Measurements from ENCODE around the gene KRTAP1-3.
"Not testable (repeated sequence)": the region's sequence is repeated elsewhere in the genome, so short reads cannot be mapped to it uniquely, and the experiment has no call there.

The KRTAP1-3 gene, protein sequence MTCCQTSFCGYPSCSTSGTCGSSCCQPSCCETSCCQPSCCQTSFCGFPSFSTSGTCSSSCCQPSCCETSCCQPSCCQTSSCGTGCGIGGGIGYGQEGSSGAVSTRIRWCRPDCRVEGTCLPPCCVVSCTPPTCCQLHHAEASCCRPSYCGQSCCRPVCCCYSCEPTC

GRCh38 chr17:41034346-41034935 is at the start of gene KRTAP1-3:
Gene KRTAP1-3, minus strand, starts transcription at chr17:41034874. Its CDS starts 53 bp downstream, at chr17:41034821.
- not testable (repeated sequence) for DNase-seq (ENCODE audit: low spot score)

GRCh38 chr17:41084100-41084856 is 49.6 kb upstream of the KRTAP1-3 start, which contains the start of gene KRTAP4-7:
Gene KRTAP4-7, plus strand, starts transcription at chr17:41084150. Its CDS starts 57 bp downstream, at chr17:41084207.
- DNase-seq (ENCODE audit: low spot score) = not testable (repeated sequence)

DNA sequence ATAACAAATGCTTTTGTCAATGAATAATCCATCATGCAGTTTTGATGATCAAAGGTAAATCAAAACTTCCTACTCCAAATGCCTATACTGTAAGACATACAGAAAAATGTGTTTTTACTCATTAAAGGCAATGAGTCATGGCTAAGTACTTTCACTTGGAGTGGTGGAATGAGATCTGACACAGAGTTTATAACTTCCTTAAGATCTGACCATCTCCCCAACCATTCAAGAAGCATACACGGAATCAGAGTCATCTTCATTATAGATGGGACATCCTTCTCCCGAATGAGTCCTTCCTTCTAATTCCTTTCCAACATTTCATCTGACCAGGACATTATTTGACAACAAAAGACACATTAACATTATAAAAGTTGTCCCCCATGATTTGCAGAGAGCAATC is 48.8 kb upstream of the KRTAP1-3 start:
- DNase-seq (ENCODE audit: low spot score) = not testable (repeated sequence)

DNA sequence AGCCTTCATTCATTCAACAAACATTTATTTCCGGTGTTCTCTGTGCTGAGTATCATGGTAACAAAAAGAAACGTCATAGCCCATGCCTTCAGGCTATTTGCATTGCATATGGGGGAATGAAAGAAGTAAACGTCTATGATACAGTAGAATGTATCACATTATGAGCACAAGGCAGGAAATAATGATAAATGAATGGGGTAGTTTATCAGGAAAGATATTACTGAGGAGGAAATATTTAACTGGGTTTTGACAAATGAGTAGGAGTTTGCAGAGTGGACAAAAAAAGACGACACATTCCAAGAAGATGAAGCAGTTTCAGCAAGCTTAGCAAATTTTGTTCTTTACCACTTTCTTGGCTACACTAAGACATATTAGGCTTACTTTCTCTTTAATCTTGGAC is 48.0 kb upstream of the KRTAP1-3 start:
- DNase-seq (ENCODE audit: low spot score) = no peak

- no peak for DNase-seq (ENCODE audit: low spot score)
Observed at GRCh38 chr17:41076788-41077187, 42.1 kb upstream of the KRTAP1-3 start.

- DNase-seq (ENCODE audit: low spot score) = no peak
Observed at GRCh38 chr17:41073676-41074075, 39.0 kb upstream of the KRTAP1-3 start.

DNA sequence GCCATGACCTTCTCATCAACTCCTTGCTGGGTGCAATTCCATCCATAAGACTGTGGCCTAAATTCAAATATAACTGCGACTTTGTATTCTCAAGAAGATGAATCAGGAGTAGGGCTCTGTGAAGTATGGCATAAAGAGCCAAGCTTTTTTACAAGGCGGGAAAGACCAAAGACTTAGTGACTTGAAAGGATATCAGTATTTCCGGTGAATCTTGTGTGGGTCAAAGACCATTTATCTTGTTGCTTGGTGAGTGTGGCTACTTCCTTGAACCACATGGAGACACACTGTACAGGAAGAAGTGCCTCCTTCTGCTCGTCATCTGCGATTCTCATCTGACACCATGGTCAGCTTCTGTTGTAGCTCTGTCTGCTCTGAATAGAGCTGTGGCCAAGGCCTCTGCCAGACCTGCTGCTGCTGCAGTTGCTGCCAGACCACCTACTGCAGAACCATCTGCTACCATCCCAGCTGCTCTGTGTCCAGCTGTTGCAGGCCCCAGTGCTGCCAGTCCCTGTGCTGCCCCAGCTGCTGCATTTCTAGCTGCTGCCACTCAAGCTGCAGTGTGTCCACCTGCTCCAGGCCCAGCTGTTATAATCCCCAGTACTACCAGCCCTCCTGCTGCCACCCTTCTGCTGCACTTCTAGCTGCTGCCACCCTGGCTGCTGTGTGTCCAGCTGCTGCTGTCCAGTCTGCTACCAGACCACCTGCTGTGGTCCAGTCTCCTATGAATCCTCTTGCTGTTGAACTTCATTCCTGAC is 37.1 kb upstream of the KRTAP1-3 start:
- DNase-seq (ENCODE audit: low spot score) = no peak

- DNase-seq (ENCODE audit: low spot score) = no peak
Observed at GRCh38 chr17:41069031-41069430, 34.4 kb upstream of the KRTAP1-3 start.

GRCh38 chr17:41067281-41067680 is 32.6 kb upstream of the KRTAP1-3 start:
- DNase-seq (ENCODE audit: low spot score) = no peak

DNA sequence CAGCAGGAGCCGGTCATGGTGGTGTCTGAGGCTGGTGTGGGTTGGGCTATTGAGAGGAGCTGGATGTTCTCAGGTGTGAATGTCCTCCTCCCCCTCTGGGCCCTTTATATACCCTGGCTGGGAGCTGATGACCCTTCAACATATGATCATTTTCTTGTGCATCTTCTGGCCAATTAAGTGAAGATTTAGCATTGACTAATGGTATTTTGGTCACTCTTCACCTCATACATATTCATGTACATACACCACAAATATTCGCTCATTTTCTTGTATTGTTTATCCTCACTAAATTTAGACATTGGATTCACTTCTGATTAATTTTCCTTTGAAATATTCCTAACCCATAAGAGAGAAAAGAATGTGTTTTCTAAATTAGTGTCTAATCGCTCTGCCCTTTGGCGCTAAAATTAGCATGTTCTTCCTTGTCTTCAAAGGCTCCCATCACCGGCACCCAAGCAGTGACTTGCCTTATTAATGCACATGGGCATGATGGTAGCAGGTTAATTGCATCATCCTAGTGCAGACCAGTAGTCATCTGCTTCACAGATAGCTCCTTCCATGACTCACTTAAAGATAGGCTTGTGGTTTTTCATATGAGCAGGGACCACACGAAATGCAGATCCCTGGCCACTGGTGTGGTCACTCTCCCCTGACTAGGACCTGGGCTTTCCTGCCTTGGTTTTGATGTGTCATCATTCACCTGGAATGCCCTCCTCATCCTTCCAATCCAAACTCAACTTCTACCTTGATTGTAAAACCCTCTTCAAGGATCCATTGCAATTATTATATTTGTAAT is 31.4 kb upstream of the KRTAP1-3 start, which contains the start of gene KRTAP2-4:
Gene KRTAP2-4, minus strand, starts transcription at position 51 of the 796 bp plus-strand sequence. Its CDS starts 34 bp downstream, at position 17.
- DNase-seq (ENCODE audit: low spot score) = peak; percentile 43

- DNase-seq (ENCODE audit: low spot score) = not testable (repeated sequence)
Observed at GRCh38 chr17:41065016-41065689, 30.5 kb upstream of the KRTAP1-3 start.

DNA sequence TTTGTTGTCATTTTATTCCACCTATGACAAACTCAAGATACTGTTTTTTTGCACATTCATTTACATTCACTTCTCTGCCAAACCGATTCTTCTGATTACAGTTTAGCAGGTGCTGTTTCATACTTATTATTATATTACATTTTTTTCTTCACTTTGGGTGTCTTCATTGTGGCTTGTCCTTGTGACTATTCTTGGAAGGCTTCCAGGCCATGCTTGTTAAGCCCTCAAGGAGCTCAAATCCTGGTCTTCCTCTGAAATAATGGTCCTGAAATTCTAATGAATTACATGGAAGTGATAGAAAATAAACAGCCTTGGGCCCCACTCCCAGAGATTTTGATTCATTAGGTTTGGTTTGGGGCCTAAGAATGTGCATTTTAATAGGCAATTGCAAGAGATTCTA is 29.6 kb upstream of the KRTAP1-3 start:
- no peak for DNase-seq (ENCODE audit: low spot score)

- no peak for DNase-seq (ENCODE audit: low spot score)
Observed at GRCh38 chr17:41063449-41063848, 28.8 kb upstream of the KRTAP1-3 start.

DNA sequence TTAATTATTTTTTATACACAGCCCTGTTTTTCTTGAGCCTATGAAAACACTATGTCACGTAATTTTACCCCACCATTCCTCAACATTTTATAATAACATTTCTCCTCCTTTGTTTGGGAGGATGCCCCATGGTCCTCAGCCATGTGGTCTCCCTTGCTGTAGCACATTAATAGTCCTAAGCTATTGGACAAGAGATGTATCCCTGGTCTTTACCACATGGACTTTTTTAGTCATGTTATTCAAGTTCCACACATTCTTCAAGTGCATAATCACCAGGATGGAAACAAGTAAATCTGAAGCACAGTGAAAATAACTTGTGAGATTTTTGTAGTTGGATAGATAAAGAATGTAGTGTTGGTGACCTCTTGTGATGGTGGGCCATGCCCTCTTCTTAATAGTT is 27.3 kb upstream of the KRTAP1-3 start:
- no peak for DNase-seq (ENCODE audit: low spot score)

DNA sequence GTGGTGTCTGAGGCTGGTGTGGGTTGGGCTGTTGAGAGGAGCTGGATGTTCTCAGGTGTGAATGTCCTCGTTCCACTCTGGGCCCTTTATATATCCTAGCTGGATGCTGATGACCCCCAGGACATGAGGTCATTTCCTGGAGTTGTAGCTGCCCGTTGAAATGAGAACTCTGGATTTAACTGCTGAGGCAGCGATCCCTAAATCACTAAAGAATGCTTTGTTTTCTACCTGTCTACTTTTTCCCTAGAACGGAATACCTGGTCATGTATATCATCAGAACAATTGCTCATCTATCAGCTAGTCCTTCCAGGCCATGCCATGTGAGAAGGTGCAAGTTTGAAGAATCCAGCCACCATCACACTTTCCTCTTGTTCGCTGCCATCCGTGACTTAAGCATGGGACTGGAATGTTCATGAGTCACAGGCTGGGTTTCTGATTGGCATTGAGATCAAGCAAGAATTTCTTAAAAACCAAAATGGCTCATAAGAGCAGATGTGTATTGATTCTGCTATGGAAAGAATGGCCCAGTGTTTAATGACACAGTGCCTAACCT is 25.5 kb upstream of the KRTAP1-3 start, which contains the start of gene KRTAP2-3:
Gene KRTAP2-3, minus strand, starts transcription at position 63 of the 553 bp plus-strand sequence. CDS start 64 bp downstream, outside the sequence.
- DNase-seq (ENCODE audit: low spot score) = no peak

- not testable (repeated sequence) for DNase-seq (ENCODE audit: low spot score)
Observed at GRCh38 chr17:41059276-41060051, 24.8 kb upstream of the KRTAP1-3 start.

DNA sequence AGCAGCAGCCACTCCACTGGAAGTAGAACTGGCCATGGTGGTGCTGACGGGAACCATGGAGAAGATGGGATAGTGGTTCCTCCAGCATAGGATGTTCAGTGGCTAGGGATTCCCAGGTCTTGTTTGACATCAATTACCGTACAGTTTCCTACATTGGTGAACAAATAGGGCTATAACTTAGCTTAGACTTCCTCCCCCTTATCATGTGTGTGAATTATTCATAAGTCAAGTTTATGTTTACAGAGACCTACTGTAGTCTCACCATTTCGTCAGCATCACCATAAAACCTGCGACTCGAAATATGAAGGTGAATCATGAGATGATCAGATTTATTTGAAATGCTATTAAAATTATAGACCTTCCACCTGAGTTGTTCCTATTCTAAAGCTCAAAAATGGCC is 24.1 kb upstream of the KRTAP1-3 start:
- no peak for DNase-seq (ENCODE audit: low spot score)

- DNase-seq (ENCODE audit: low spot score) = no peak
Observed at GRCh38 chr17:41057547-41057946, 22.9 kb upstream of the KRTAP1-3 start.

GRCh38 chr17:41055130-41055529 is 20.5 kb upstream of the KRTAP1-3 start, which contains the start of gene KRTAP2-2:
Gene KRTAP2-2, minus strand, starts transcription at chr17:41055230. Its CDS starts 19 bp downstream, at chr17:41055211.
- DNase-seq (ENCODE audit: low spot score) = not testable (repeated sequence)
